T-cell (primary cell): Measurements from ENCODE around the gene CDH13. TPM values are rescaled to one million over a fixed set of nuclear protein-coding genes. Genes with fewer than 3 reads are reported as not detected.

ENCODE experiments used
- ATAC-seq, 4 experiments: fragments of 200-7000 bp in 3 of 4; fragments of 150-1000 bp in 1 of 4; cut with Tn5 transposase; replicated peaks in 1 of 4; 1 replicate in 3 of 4; 2 replicates in 1 of 4; pipeline ENCODE4 v1.10.0; 2021; ENCODE audit warnings: moderate library complexity in 3 of 4, mild to moderate bottlenecking in 2 of 4, moderate number of reproducible peaks in 1 of 4
- CTCF ChIA-PET, 2 donors: fragments of 300-600 bp; sonication (Branson Sonifier 250); formaldehyde crosslinking; loops; one replicate each; lab custom pipeline; 2022; ENCODE audit warnings: antibody characterized with exemption in 2 of 2; lab: Charles Lee
- POLR2A ChIA-PET, 2 donors: fragments of 300-600 bp; sonication (Branson Sonifier 250); formaldehyde crosslinking; loops; one replicate each; lab custom pipeline; 2022; ENCODE audit warnings: antibody characterized with exemption in 2 of 2; lab: Charles Lee
- DNase-seq, 35 experiments: peaks; one replicate each; pipeline versions ENCODE4 v3.0.0 to v3.0.0-alpha.2; 2013 to 2023
- H3K27ac ChIP-seq: one replicate; pipeline ENCODE4 v1.5.1; 2013; ENCODE audit warnings: low read length
- H3K27me3 ChIP-seq, 2 experiments: replicated peaks in 1 of 2; 1 replicate in 1 of 2; 2 replicates in 1 of 2; pipeline versions ENCODE4 v1.6.1 to v1.7.0; 2013; ENCODE audit warnings: low read length in 1 of 2, mixed read lengths in 1 of 2; ENCODE audit not compliant: control insufficient read depth in 2 of 2, insufficient read depth in 2 of 2; ENCODE audit errors: extremely low read depth in 1 of 2
- H3K36me3 ChIP-seq, 2 donors: 1 replicate in 1 of 2; 2 replicates in 1 of 2; pipeline versions ENCODE4 v1.6.1 to v1.7.0; 2013; ENCODE audit warnings: low read length in 1 of 2; ENCODE audit not compliant: control insufficient read depth in 2 of 2, insufficient read depth in 1 of 2; ENCODE audit errors: extremely low read depth in 1 of 2
- H3K4me1 ChIP-seq, 2 experiments: 1 replicate in 1 of 2; 2 replicates in 1 of 2; pipeline versions ENCODE4 v1.6.1 to v1.7.0; 2013; ENCODE audit warnings: low read length in 2 of 2, mixed read lengths in 1 of 2; ENCODE audit not compliant: insufficient read depth in 2 of 2, control insufficient read depth in 1 of 2; ENCODE audit errors: extremely low read depth in 1 of 2
- H3K4me3 ChIP-seq, 2 donors: 1 replicate in 1 of 2; 2 replicates in 1 of 2; pipeline versions ENCODE4 v1.5.1 to v1.7.0; 2013; ENCODE audit warnings: mild to moderate bottlenecking in 2 of 2, low read length in 1 of 2, moderate library complexity in 1 of 2; ENCODE audit not compliant: control insufficient read depth in 1 of 2; ENCODE audit errors: extremely low read depth in 1 of 2
- H3K9me3 ChIP-seq: 2 replicates; pipeline ENCODE4 v1.7.0; 2013
- H3K27ac Mint-ChIP-seq, 2 donors: one replicate each; pipeline ENCODE4 v1.8.0; 2020 to 2021; ENCODE audit warnings: mild to moderate bottlenecking in 2 of 2, mixed read lengths in 2 of 2
- H3K27me3 Mint-ChIP-seq, 2 donors: one replicate each; pipeline ENCODE4 v1.8.0; 2021 to 2022; ENCODE audit warnings: mixed read lengths in 2 of 2
- H3K36me3 Mint-ChIP-seq: one replicate; pipeline ENCODE4 v1.8.0; 2021; ENCODE audit warnings: mixed read lengths
- H3K4me1 Mint-ChIP-seq, 3 donors: one replicate each; pipeline ENCODE4 v1.8.0; 2020 to 2022; ENCODE audit warnings: mixed read lengths in 3 of 3, mild to moderate bottlenecking in 1 of 3
- H3K4me3 Mint-ChIP-seq, 3 donors: one replicate each; pipeline ENCODE4 v1.8.0; 2020 to 2022; ENCODE audit warnings: mild to moderate bottlenecking in 3 of 3, mixed read lengths in 3 of 3, moderate library complexity in 3 of 3
- H3K9me3 Mint-ChIP-seq, 3 donors: one replicate each; pipeline ENCODE4 v1.8.0; 2020 to 2022; ENCODE audit warnings: mixed read lengths in 3 of 3
- WGBS: methylation state at CpG from one replicate; pipeline ENCODE4 v1.1.5; 2013; ENCODE audit warnings: missing lambda C conversion rate; ENCODE audit not compliant: insufficient coverage; 5-methylcytosine and 5-hydroxymethylcytosine counted together
- total RNA-seq, 35 experiments: library from RNA in 6 of 35; stranded (reverse) in 6 of 35; fragments of 120-200 nt in 1 of 35; gene quantifications; one replicate each; pipeline versions ENCODE4 v1.2.1 to v1.2.4 and lab custom pipeline; 2013 to 2026

The CDH13 gene
- total RNA-seq, 5 donors from 2014 or later (not counting 1 experiment from before 2014, with no cell fraction given): not detected

DNA sequence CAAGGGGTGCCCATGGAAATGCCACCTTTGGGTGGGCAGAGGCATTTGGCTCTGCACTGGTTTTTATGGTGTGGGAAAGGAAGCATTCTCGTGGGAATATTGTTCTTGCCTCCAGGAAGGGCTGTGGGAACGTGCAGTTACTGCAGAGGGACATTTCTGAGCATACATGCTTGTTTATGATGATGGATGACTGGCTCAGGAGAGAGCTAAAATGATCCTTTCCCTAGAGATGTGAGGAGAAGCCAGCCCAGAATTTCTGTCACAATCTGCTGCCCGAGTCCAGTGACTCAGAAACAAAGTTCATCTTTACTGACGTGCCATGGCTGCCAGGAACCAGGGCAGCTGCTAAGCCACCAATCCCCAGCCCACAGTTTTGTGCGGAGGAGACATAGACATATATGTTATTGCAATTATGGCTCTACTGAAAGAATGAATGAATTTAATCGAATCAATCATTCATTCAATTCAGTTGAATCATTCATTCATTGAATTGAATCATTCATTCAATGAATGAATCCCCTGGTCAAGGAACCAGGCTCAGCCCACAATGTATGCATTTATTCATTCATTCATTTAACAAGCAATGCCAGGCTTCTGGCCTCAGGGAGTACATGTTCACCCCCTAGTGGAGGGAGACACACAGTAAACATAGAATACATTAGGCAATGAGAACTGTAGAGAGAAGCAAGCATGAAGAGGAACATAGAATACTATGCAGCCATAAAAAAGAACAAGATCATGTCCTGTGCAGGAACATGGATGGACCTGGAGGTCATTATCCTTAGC, 766.6 kb downstream of the CDH13 start:
- H3K27me3 ChIP-seq: no peaks in the 10 kb centered on the region
- H3K9me3 ChIP-seq: no peaks in the 10 kb centered on the region
- Mint-ChIP-seq H3K9me3 (peaks cover 15 to 31% (median 19%) of the 10 kb centered on the region in 3 donors), H3K27ac (no peak overlapping the region), H3K4me1 (no peaks in the 10 kb centered on the region), H3K36me3 (no peaks in the 10 kb centered on the region), H3K27me3 (no peaks in the 10 kb centered on the region), H3K4me3 (no peak overlapping the region)
- 25% methylated on average over 3 of the region's 6 CpGs for WGBS
- ChIA-PET CTCF (no interaction called here), POLR2A (no interaction called here)
- H3K4me1 ChIP-seq: no peaks in the 10 kb centered on the region
- H3K27ac ChIP-seq: no peak overlapping the region
- DNase-seq (no peak), ATAC-seq (no peak)
- no peak overlapping the region for H3K4me3 ChIP-seq
- H3K36me3 ChIP-seq: no peaks in the 10 kb centered on the region

DNA sequence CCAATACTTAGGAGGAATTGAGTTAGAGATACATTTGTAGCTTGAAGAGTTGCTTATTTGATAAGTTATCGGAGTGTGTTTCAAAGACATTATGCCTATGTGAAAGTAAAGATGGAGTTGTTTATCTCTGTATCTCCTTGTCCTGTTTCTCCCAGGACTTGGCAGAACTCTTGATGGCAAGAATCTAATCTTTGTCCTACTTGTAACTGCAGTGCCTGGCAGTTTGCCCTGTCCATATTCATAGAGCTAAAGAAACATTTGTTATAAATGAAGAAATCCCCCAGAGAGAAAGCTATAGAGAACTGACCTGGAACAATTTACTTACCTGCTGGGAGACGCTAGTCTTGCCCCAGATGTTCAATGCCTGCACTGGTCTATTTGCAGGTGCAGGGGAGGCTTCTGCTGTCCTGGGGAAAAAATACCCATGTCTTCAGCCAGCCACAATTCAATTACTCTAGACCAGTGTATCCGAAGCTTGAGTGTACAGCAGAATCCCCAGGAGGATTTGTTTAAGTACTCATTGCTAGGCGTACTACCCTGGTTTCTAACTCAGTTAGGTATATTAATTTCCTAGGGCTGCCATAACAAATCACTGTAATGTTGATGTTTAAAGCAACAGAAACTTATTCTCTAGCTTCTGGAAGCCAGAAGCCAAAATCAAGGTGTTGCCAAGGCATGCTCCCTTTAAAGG, 771.0 kb downstream of the CDH13 start:
- no CpG with 5 or more reads among the region's 4 CpGs for WGBS
- no peak overlapping the region for H3K27ac ChIP-seq
- H3K4me3 ChIP-seq: no peak overlapping the region
- no peaks in the 10 kb centered on the region for H3K36me3 ChIP-seq
- Mint-ChIP-seq H3K4me1 (no peaks in the 10 kb centered on the region), H3K36me3 (no peaks in the 10 kb centered on the region), H3K4me3 (no peak overlapping the region), H3K9me3 (peaks cover 13 to 27% (median 24%) of the 10 kb centered on the region in 3 donors), H3K27ac (no peak overlapping the region), H3K27me3 (no peaks in the 10 kb centered on the region)
- H3K9me3 ChIP-seq: no peaks in the 10 kb centered on the region
- ChIA-PET POLR2A (no interaction called here), CTCF (no interaction called here)
- DNase-seq (no peak), ATAC-seq (no peak)
- H3K4me1 ChIP-seq: no peaks in the 10 kb centered on the region
- no peaks in the 10 kb centered on the region for H3K27me3 ChIP-seq

DNA sequence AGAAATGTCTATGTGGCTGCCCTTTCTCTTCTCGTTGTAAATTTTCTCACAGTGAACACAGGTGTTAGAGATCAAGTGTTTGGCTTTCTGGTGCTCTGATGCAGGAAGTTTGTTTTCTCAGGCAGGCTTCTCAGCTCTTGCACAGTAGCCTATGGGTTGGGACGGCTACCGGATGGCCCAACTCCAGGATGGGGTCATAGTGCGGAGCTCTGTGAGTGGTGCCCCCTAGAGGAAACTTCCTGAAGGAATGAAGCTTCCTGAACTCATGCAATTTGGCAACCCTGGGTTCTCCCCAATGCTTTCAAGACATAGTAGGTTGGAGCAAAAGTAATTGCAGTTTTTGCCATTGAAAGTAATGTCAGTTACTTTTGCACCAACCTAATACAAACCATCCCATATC, 773.5 kb downstream of the CDH13 start:
- DNase-seq (no peak), ATAC-seq (no peak)
- H3K4me1 Mint-ChIP-seq: no peaks in the 10 kb centered on the region
- H3K4me1 ChIP-seq: no peaks in the 10 kb centered on the region
- no peaks in the 10 kb centered on the region for H3K36me3 Mint-ChIP-seq
- H3K4me3 Mint-ChIP-seq: no peak overlapping the region
- H3K27me3 Mint-ChIP-seq: peaks cover 0 to 2% of the 10 kb centered on the region in 2 donors
- ChIA-PET CTCF (no interaction called here), POLR2A (no interaction called here)
- no peak overlapping the region for H3K4me3 ChIP-seq
- no peaks in the 10 kb centered on the region for H3K27me3 ChIP-seq
- no peaks in the 10 kb centered on the region for H3K36me3 ChIP-seq
- no peak overlapping the region for H3K27ac ChIP-seq
- H3K27ac Mint-ChIP-seq: no peak overlapping the region
- no peaks in the 10 kb centered on the region for H3K9me3 ChIP-seq
- H3K9me3 Mint-ChIP-seq: peaks cover 5 to 11% (median 9%) of the 10 kb centered on the region in 3 donors
- 48% methylated on average over 3 of the region's 4 CpGs for WGBS

DNA sequence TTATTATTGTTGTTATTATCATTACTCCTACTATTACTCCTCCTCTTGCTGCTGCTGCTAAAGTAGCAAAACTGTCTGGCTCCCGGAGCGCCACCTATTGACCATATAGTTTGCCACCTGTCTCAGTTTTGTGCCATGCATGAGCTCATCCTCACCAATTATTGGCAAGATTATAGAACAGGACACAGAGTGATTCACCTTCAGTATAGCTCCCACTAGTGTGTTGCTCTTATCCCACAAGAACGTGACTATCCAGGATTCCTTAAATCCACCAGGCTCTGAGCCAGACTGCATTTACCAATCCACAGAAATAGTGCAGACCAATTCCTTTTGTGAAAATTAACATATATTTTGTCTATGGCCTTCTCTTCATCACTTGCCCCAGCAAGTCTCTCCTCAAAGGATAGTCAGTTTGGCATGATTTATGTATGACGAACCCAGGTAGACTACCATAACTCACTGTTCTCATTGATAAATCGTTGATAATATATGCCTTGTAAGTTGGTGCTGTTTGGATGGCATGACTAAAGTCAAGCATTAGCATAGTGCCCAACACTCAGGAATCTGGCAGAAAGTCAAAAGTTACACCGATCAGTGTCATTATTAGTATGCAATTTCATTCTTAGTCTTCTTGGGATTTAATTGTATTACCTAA, 775.5 kb downstream of the CDH13 start:
- ATAC-seq (no peak), DNase-seq (no peak)
- Mint-ChIP-seq H3K4me3 (no peak overlapping the region), H3K4me1 (no peaks in the 10 kb centered on the region), H3K36me3 (no peaks in the 10 kb centered on the region), H3K27ac (no peak overlapping the region), H3K9me3 (peaks cover 4 to 6% (median 5%) of the 10 kb centered on the region in 3 donors), H3K27me3 (peaks cover 0 to 2% of the 10 kb centered on the region in 2 donors)
- ChIA-PET POLR2A (no interaction called here), CTCF (no interaction called here)
- Histone ChIP-seq H3K4me1 (no peaks in the 10 kb centered on the region), H3K27me3 (no peaks in the 10 kb centered on the region), H3K27ac (no peak overlapping the region), H3K4me3 (no peak overlapping the region), H3K9me3 (no peaks in the 10 kb centered on the region), H3K36me3 (no peaks in the 10 kb centered on the region)
- 100% methylated on average over 2 of the region's 6 CpGs for WGBS

DNA sequence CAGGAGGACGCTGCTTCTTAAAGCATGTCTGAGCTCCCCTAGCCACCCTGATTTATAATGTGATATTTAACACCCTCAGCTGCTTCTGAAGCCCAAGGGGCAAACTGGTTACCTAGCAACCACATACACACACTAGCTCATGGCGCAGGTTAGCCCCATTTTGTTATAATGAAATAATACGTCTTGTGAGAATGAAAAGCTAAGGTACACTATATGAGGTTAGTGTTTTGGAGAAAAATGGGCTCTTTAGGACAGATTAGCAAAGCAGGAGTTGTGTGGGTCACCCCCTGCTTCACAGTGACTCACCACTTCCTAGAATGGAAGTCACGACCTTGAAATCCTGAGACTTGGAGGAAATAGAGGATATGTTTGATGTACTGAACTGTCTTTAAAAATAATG, 776.2 kb downstream of the CDH13 start:
- no peak for ATAC-seq
- WGBS: no CpG with 5 or more reads among the region's 4 CpGs

DNA sequence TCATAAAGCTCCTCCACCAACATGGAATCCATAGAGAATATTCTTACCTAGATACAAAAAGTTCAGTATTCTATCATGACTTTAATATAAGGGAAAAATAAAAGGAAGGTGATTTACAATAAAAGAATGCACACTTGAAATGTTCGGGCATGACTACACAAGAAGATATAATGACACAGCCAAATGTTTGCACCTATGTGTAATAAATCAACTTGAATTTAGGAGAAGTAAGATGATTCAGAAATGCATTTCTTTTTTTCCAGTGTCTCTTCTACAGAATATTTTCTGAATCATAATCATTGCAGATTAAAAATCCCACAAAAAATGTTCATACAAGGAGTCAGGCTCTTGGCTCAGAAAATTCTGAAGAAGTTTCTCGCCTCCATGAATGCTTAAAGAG, 777.0 kb downstream of the CDH13 start:
- no peaks in the 10 kb centered on the region for H3K9me3 ChIP-seq
- H3K9me3 Mint-ChIP-seq: peaks cover 0 to 6% (median 5%) of the 10 kb centered on the region in 3 donors
- H3K4me1 ChIP-seq: no peaks in the 10 kb centered on the region
- H3K36me3 ChIP-seq: no peaks in the 10 kb centered on the region
- no peak overlapping the region for H3K4me3 Mint-ChIP-seq
- CTCF ChIA-PET: no interaction called here
- H3K27ac Mint-ChIP-seq: no peak overlapping the region
- H3K36me3 Mint-ChIP-seq: no peaks in the 10 kb centered on the region
- H3K27me3 Mint-ChIP-seq: peaks cover 0 to 2% of the 10 kb centered on the region in 2 donors
- H3K27ac ChIP-seq: no peak overlapping the region
- no peaks in the 10 kb centered on the region for H3K4me1 Mint-ChIP-seq
- H3K27me3 ChIP-seq: no peaks in the 10 kb centered on the region
- no peak overlapping the region for H3K4me3 ChIP-seq
- WGBS: no CpG with 5 or more reads among the region's 2 CpGs
- DNase-seq (no peak), ATAC-seq (no peak)
- POLR2A ChIA-PET: no interaction called here

More for the DNA sequence above, 776.2 kb downstream of the CDH13 start:
- Mint-ChIP-seq H3K27ac (no peak overlapping the region), H3K4me3 (no peak overlapping the region), H3K27me3 (peaks cover 0 to 2% of the 10 kb centered on the region in 2 donors), H3K9me3 (peaks cover 0 to 6% (median 5%) of the 10 kb centered on the region in 3 donors), H3K4me1 (no peaks in the 10 kb centered on the region), H3K36me3 (no peaks in the 10 kb centered on the region)
- DNase-seq: no peak
- no peaks in the 10 kb centered on the region for H3K36me3 ChIP-seq
- H3K27ac ChIP-seq: no peak overlapping the region
- ChIA-PET POLR2A (no interaction called here), CTCF (no interaction called here)
- no peak overlapping the region for H3K4me3 ChIP-seq
- no peaks in the 10 kb centered on the region for H3K4me1 ChIP-seq
- H3K27me3 ChIP-seq: no peaks in the 10 kb centered on the region
- H3K9me3 ChIP-seq: no peaks in the 10 kb centered on the region
